PC-3 (cell line): Measurements from ENCODE around the gene MSH3.

Experiments used
- CTCF ChIP-seq: fragments of 300-600 bp; sonication (generic); conservative IDR thresholded peaks from 2 replicates; pipeline ENCODE4 v1.5.1; 2017; ENCODE audit warnings: antibody characterized with exemption, low read depth, mild to moderate bottlenecking, low read length
- EZH2 ChIP-seq: fragments of 300-600 bp; sonication (generic); IDR thresholded peaks from one replicate; pipeline ENCODE4 v1.6.1; 2017; ENCODE audit warnings: antibody characterized with exemption, mild to moderate bottlenecking, low read length; ENCODE audit not compliant: unreplicated experiment

DNA sequence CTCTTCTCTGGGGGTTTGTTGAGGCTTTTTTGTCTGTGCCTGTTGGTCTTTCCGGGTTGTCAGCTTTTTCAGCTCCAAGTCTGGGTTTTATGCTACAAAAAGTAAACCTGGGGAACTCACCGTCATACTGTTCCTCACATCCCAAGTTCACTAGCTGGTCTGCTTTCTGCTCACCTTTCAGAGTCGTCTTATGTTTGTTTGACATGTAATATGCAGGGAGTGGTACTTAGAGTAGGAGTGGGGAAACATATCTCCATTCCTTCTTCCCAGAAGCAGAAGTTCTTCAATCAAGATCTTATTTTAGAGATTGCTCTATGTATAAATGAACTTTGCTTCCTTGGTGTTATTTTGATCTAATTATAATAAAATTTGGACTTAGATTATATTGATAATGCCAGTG, 42.0 kb downstream of the MSH3 start:
- no peak for TF ChIP-seq CTCF
- no peak for TF ChIP-seq EZH2
